Stomach (tissue), 9 donors: ENCODE data around the gene STEAP2. TPM values are rescaled to one million over a fixed set of nuclear protein-coding genes. Genes with fewer than 3 reads are reported as not detected.
A peak's percentile ranks its signal among the peaks of the same experiment; 100 is the strongest.
"Not testable (repeated sequence)": the region's sequence is repeated elsewhere in the genome, so short reads cannot be mapped to it uniquely, and the experiment has no call there.

Experiments used
- DNase-seq, 2 donors: peaks; one replicate each; pipeline versions ENCODE4 v3.0.0 to v3.0.0-alpha.2; 2013 to 2019
- H3K27ac ChIP-seq, 5 donors: fragments of 200-600 bp in 4 of 5; sonication (generic) in 4 of 5; one replicate each; pipeline ENCODE4 v1.5.1; 2013 to 2019; ENCODE audit warnings: mild to moderate bottlenecking in 1 of 5, moderate library complexity in 1 of 5
- H3K27me3 ChIP-seq, 3 donors: fragments of 200-600 bp; sonication (generic); one replicate each; pipeline ENCODE4 v1.5.1; 2017 to 2019; ENCODE audit warnings: mixed run types in 1 of 3
- H3K36me3 ChIP-seq, 4 donors: fragments of 200-600 bp; sonication (generic); 1 replicate in 3 of 4; 2 replicates in 1 of 4; pipeline ENCODE4 v1.5.1; 2016 to 2019
- H3K4me1 ChIP-seq, 4 donors: fragments of 200-600 bp; sonication (generic); one replicate each; pipeline ENCODE4 v1.5.1; 2016 to 2019
- H3K4me3 ChIP-seq, 4 donors: fragments of 200-600 bp; sonication (generic) in 3 of 4; one replicate each; pipeline ENCODE4 v1.5.1; 2016 to 2019; ENCODE audit warnings: mild to moderate bottlenecking in 1 of 4
- H3K9me3 ChIP-seq, 4 donors: fragments of 200-600 bp; sonication (generic); one replicate each; pipeline ENCODE4 v1.5.1; 2016 to 2019
- CTCF ChIP-seq, 7 experiments: fragments of 450-650 bp in 4 of 7; fragments of 200-600 bp in 3 of 7; sonication (generic) in 3 of 7; IDR thresholded peaks; one replicate each; pipeline ENCODE4 v1.5.1; 2016 to 2019; ENCODE audit warnings: antibody characterized with exemption in 7 of 7, control low read depth in 2 of 7, mild to moderate bottlenecking in 1 of 7
- EP300 ChIP-seq: sonication (generic); formaldehyde crosslinking; IDR thresholded peaks from one replicate; pipeline ENCODE4 v1.6.1; 2017; ENCODE audit warnings: antibody characterized with exemption
- POLR2A ChIP-seq, 4 donors: fragments of 450-650 bp; IDR thresholded peaks; one replicate each; pipeline ENCODE4 v1.6.1; 2016; ENCODE audit warnings: antibody characterized with exemption in 4 of 4, control low read depth in 2 of 4, mild to moderate bottlenecking in 1 of 4, moderate library complexity in 1 of 4
- POLR2AphosphoS5 ChIP-seq, 3 donors: sonication (generic); formaldehyde crosslinking; IDR thresholded peaks; one replicate each; pipeline ENCODE4 v1.6.1; 2016; ENCODE audit warnings: antibody characterized with exemption in 3 of 3
- WGBS, 5 donors: extraction: QIAGEN DNeasy Blood & Tissue Kit in 3 of 5; methylation state at CpG; one replicate each; pipeline versions ENCODE4 v1.1.5 to v1.1.7; 2013 to 2018; 5-methylcytosine and 5-hydroxymethylcytosine counted together
- intact Hi-C: fragments of 100-400 bp; cut with DNase I; formaldehyde crosslinking; loops from one replicate; pipeline ENCODE4 v1.15.1; 2023; ENCODE audit warnings: low total_unique reads
- polyA plus RNA-seq, 3 donors: library from polyadenylated mRNA; stranded (reverse); fragments of 200-250 nt; gene quantifications; one replicate each; pipeline ENCODE4 v1.2.3, GENCODE V29; 2013
- total RNA-seq, 5 donors: library from RNA; depleted of rRNA; stranded (reverse); fragments of >200 nt; gene quantifications; one replicate each; pipeline versions ENCODE4 v1.1.0 to v1.2.3, GENCODE V29; 2014 to 2016
- donor health status: healthy with polysubstance abuse.
- donor health status: Bipolar disorder and iron deficiency.
- donor health status: healthy.

Gene STEAP2
- total and polyA plus RNA-seq, 8 donors: 0.92 to 52.7 (median 8.9) TPM

- Histone ChIP-seq H3K4me1 (peaks cover 0 to 19% (median 0%) of the 10 kb centered on the region in 4 donors), H3K9me3 (peaks cover 0 to 5% (median 0%) of the 10 kb centered on the region in 4 donors), H3K27ac (peak overlapping the region in 2 of 5 donors; percentile 6 to 60), H3K36me3 (no peaks in the 10 kb centered on the region), H3K27me3 (no peaks in the 10 kb centered on the region), H3K4me3 (no peak overlapping the region)
- TF ChIP-seq CTCF (IDR thresholded peaks at IDR 0.05): no peak
- TF ChIP-seq POLR2A (IDR thresholded peaks at IDR 0.05): no peak
- no peak for TF ChIP-seq EP300
- no peak for TF ChIP-seq POLR2AphosphoS5 (IDR thresholded peaks at IDR 0.05)
- intact Hi-C loops: no loop called here
- 60 to 75% (median 72%) methylated on average over 6 of the region's 6 CpGs for WGBS, 5 donors
- no peak for DNase-seq
Observed at GRCh38 chr7:90178679-90179278, 32.8 kb upstream of the STEAP2 start.

- H3K27ac ChIP-seq: peak overlapping the region in 3 of 5 donors; percentile 13 to 77 (median 47)
- peaks cover 0 to 19% (median 0%) of the 10 kb centered on the region in 4 donors for H3K4me1 ChIP-seq
- intact Hi-C loops: no loop called here
- TF ChIP-seq POLR2A (IDR thresholded peaks at IDR 0.05) (no peak), POLR2AphosphoS5 (IDR thresholded peaks at IDR 0.05) (no peak), CTCF (IDR thresholded peaks at IDR 0.05) (no peak)
- DNase-seq: no peak
- H3K4me3 ChIP-seq: no peak overlapping the region
- no peaks in the 10 kb centered on the region for H3K36me3 ChIP-seq
- peaks cover 0 to 5% (median 0%) of the 10 kb centered on the region in 4 donors for H3K9me3 ChIP-seq
- 26 to 55% (median 40%) methylated on average over 1 of the region's 1 CpG for WGBS, 5 donors
- H3K27me3 ChIP-seq: no peaks in the 10 kb centered on the region
Observed at GRCh38 chr7:90180011-90180585, 31.4 kb upstream of the STEAP2 start.

- intact Hi-C loops: no loop called here
Observed at GRCh38 chr7:90180649-90181048, 30.9 kb upstream of the STEAP2 start.

GRCh38 chr7:90181485-90181884, 30.1 kb upstream of the STEAP2 start:
- intact Hi-C loops: no loop called here
- H3K27ac ChIP-seq: peak overlapping the region in 1 of 5 donors; percentile 15
- peaks cover 0 to 19% (median 0%) of the 10 kb centered on the region in 4 donors for H3K4me1 ChIP-seq
- no peak for DNase-seq
- no peaks in the 10 kb centered on the region for H3K36me3 ChIP-seq
- TF ChIP-seq CTCF (IDR thresholded peaks at IDR 0.05) (no peak), EP300 (no peak), POLR2A (IDR thresholded peaks at IDR 0.05) (no peak), POLR2AphosphoS5 (IDR thresholded peaks at IDR 0.05) (no peak)
- H3K27me3 ChIP-seq: no peaks in the 10 kb centered on the region
- no peak overlapping the region for H3K4me3 ChIP-seq
- H3K9me3 ChIP-seq: no peaks in the 10 kb centered on the region

More at GRCh38 chr7:90180649-90181048, 30.9 kb upstream of the STEAP2 start:
- Histone ChIP-seq H3K27me3 (no peaks in the 10 kb centered on the region), H3K27ac (peak overlapping the region in 3 of 5 donors; percentile 13 to 77 (median 47)), H3K4me1 (peaks cover 0 to 19% (median 0%) of the 10 kb centered on the region in 4 donors), H3K36me3 (no peaks in the 10 kb centered on the region), H3K9me3 (peaks cover 0 to 5% (median 0%) of the 10 kb centered on the region in 4 donors), H3K4me3 (no peak overlapping the region)
- peak in 1 of 2 donors; percentile 19 for DNase-seq
- TF ChIP-seq POLR2AphosphoS5 (IDR thresholded peaks at IDR 0.05): no peak
- TF ChIP-seq CTCF (IDR thresholded peaks at IDR 0.05): no peak
- no peak for TF ChIP-seq EP300
- TF ChIP-seq POLR2A (IDR thresholded peaks at IDR 0.05): no peak

- DNase-seq, H3K9me3 ChIP-seq, H3K27me3 ChIP-seq, H3K27ac ChIP-seq, intact Hi-C loops, H3K4me3 ChIP-seq, H3K36me3 ChIP-seq: not testable (repeated sequence)
- 68 to 91% (median 76%) methylated on average over 4 of the region's 4 CpGs for WGBS, 5 donors
- H3K4me1 ChIP-seq: peaks cover 0 to 14% (median 8%) of the 10 kb centered on the region in 4 donors
Observed at GRCh38 chr7:90186290-90186689, 25.2 kb upstream of the STEAP2 start.
